Activated naive CD4-positive, alpha-beta T cell treated with anti-CD3 and anti-CD28 coated beads, Interleukin-2, amount 50 U/mL, for 72 hours (primary cell): ENCODE results near the gene RYR2. TPM values are rescaled to one million over a fixed set of nuclear protein-coding genes. Genes with fewer than 3 reads are reported as not detected.

Experiments
- ATAC-seq, 2 donors: fragments of 150-1000 bp; cut with Tn5 transposase; 2 replicates each; pipeline ENCODE4 v1.10.0; 2021; ENCODE audit warnings: mild to moderate bottlenecking in 2 of 2, moderate library complexity in 2 of 2
- DNase-seq, 2 donors: peaks; one replicate each; pipeline ENCODE4 v3.0.0; 2021 to 2022; ENCODE audit warnings: low spot score in 2 of 2
- H3K27ac Mint-ChIP-seq, 2 donors: one replicate each; pipeline ENCODE4 v1.8.0; 2022; ENCODE audit warnings: mild to moderate bottlenecking in 2 of 2, mixed read lengths in 2 of 2
- H3K36me3 Mint-ChIP-seq, 2 donors: one replicate each; pipeline ENCODE4 v1.8.0; 2022; ENCODE audit warnings: mixed read lengths in 2 of 2
- H3K9me3 Mint-ChIP-seq, 2 donors: one replicate each; pipeline ENCODE4 v1.8.0; 2022; ENCODE audit warnings: mixed read lengths in 2 of 2
- total RNA-seq, 2 donors: library from RNA; stranded (reverse); gene quantifications; one replicate each; pipeline ENCODE4 v1.2.3, GENCODE V29; 2022

Gene RYR2
- not detected for total RNA-seq

- DNase-seq (peak in 1 of 2 donors; percentile 24), ATAC-seq (peak in 1 of 2 donors; percentile 76)
- Mint-ChIP-seq H3K36me3 (peaks cover 5 to 6% of the 10 kb centered on the region in 2 donors), H3K9me3 (no peaks in the 10 kb centered on the region), H3K27ac (peak within 1 kb of the TSS in 1 of 2 donors; percentile 32)
Measured at GRCh38 chr1:237041795-237042525, at the start of gene RYR2. Gene RYR2 (plus strand): TSS chr1:237042184. CDS start chr1:237042522, 338 bp downstream.

GRCh38 chr1:236992449-236992848, 49.5 kb upstream of the RYR2 start:
- Mint-ChIP-seq H3K27ac (no peak overlapping the region), H3K9me3 (peaks cover 13 to 16% of the 10 kb centered on the region in 2 donors)
- no peak for ATAC-seq

GRCh38 chr1:236994450-236994849, 47.5 kb upstream of the RYR2 start:
- H3K27ac Mint-ChIP-seq: no peak overlapping the region
- no peak for ATAC-seq

More at GRCh38 chr1:236992449-236992848, 49.5 kb upstream of the RYR2 start:
- DNase-seq: no peak
- H3K36me3 Mint-ChIP-seq: peaks cover 0 to 5% of the 10 kb centered on the region in 2 donors

GRCh38 chr1:236997361-236997760, 44.6 kb upstream of the RYR2 start:
- H3K36me3 Mint-ChIP-seq: no peaks in the 10 kb centered on the region
- no peak for ATAC-seq

More at GRCh38 chr1:236994450-236994849, 47.5 kb upstream of the RYR2 start:
- DNase-seq: no peak
- Mint-ChIP-seq H3K9me3 (peaks cover 10 to 13% of the 10 kb centered on the region in 2 donors), H3K36me3 (peaks cover 0 to 5% of the 10 kb centered on the region in 2 donors)

GRCh38 chr1:236997882-236998281, 44.1 kb upstream of the RYR2 start:
- no peak overlapping the region for H3K27ac Mint-ChIP-seq
- ATAC-seq (no peak), DNase-seq (no peak)
- H3K36me3 Mint-ChIP-seq: no peaks in the 10 kb centered on the region
- no peaks in the 10 kb centered on the region for H3K9me3 Mint-ChIP-seq

More at GRCh38 chr1:236997361-236997760, 44.6 kb upstream of the RYR2 start:
- no peak for DNase-seq
- H3K9me3 Mint-ChIP-seq: no peaks in the 10 kb centered on the region
- no peak overlapping the region for H3K27ac Mint-ChIP-seq

GRCh38 chr1:236998546-236998945, 43.4 kb upstream of the RYR2 start:
- ATAC-seq (no peak), DNase-seq (no peak)
- Mint-ChIP-seq H3K9me3 (no peaks in the 10 kb centered on the region), H3K36me3 (no peaks in the 10 kb centered on the region), H3K27ac (no peak overlapping the region)

- DNase-seq: no peak
- H3K9me3 Mint-ChIP-seq: no peaks in the 10 kb centered on the region
- H3K36me3 Mint-ChIP-seq: no peaks in the 10 kb centered on the region
- H3K27ac Mint-ChIP-seq: no peak overlapping the region
- no peak for ATAC-seq
Measured at GRCh38 chr1:237000191-237000590, 41.8 kb upstream of the RYR2 start.

- DNase-seq (no peak), ATAC-seq (no peak)
- Mint-ChIP-seq H3K27ac (no peak overlapping the region), H3K9me3 (no peaks in the 10 kb centered on the region), H3K36me3 (no peaks in the 10 kb centered on the region)
Measured at GRCh38 chr1:237003516-237003915, 38.5 kb upstream of the RYR2 start.

GRCh38 chr1:237004116-237004515, 37.9 kb upstream of the RYR2 start, which contains the start of gene MT1HL1:
Gene MT1HL1 (minus strand): TSS chr1:237004441. CDS start chr1:237004372, 69 bp downstream.
- Mint-ChIP-seq H3K9me3 (no peaks in the 10 kb centered on the region), H3K36me3 (no peaks in the 10 kb centered on the region), H3K27ac (no peak within 1 kb of the TSS)
- no peak for ATAC-seq
- DNase-seq: no peak

GRCh38 chr1:237005674-237006073, 36.3 kb upstream of the RYR2 start:
- ATAC-seq: no peak
- no peak overlapping the region for H3K27ac Mint-ChIP-seq
- no peaks in the 10 kb centered on the region for H3K9me3 Mint-ChIP-seq
- DNase-seq: no peak
- H3K36me3 Mint-ChIP-seq: no peaks in the 10 kb centered on the region

GRCh38 chr1:237007147-237007881, 34.7 kb upstream of the RYR2 start:
- ATAC-seq: no peak
- H3K27ac Mint-ChIP-seq: no peak overlapping the region
- no peaks in the 10 kb centered on the region for H3K9me3 Mint-ChIP-seq
- H3K36me3 Mint-ChIP-seq: no peaks in the 10 kb centered on the region
- no peak for DNase-seq

GRCh38 chr1:237009611-237010010, 32.4 kb upstream of the RYR2 start:
- ATAC-seq: no peak

GRCh38 chr1:237011432-237011831, 30.6 kb upstream of the RYR2 start:
- DNase-seq: no peak
- H3K27ac Mint-ChIP-seq: no peak overlapping the region
- H3K9me3 Mint-ChIP-seq: no peaks in the 10 kb centered on the region
- ATAC-seq: no peak
- H3K36me3 Mint-ChIP-seq: no peaks in the 10 kb centered on the region

More at GRCh38 chr1:237009611-237010010, 32.4 kb upstream of the RYR2 start:
- no peak for DNase-seq
- Mint-ChIP-seq H3K9me3 (no peaks in the 10 kb centered on the region), H3K27ac (no peak overlapping the region), H3K36me3 (no peaks in the 10 kb centered on the region)

- no peaks in the 10 kb centered on the region for H3K9me3 Mint-ChIP-seq
- no peak for DNase-seq
- H3K27ac Mint-ChIP-seq: no peak overlapping the region
- no peaks in the 10 kb centered on the region for H3K36me3 Mint-ChIP-seq
- no peak for ATAC-seq
Measured at GRCh38 chr1:237012361-237012760, 29.6 kb upstream of the RYR2 start.

- H3K36me3 Mint-ChIP-seq: no peaks in the 10 kb centered on the region
- DNase-seq (no peak), ATAC-seq (no peak)
- H3K9me3 Mint-ChIP-seq: no peaks in the 10 kb centered on the region
- H3K27ac Mint-ChIP-seq: no peak overlapping the region
Measured at GRCh38 chr1:237012788-237013383, 29.1 kb upstream of the RYR2 start.

GRCh38 chr1:237013608-237014007, 28.4 kb upstream of the RYR2 start:
- Mint-ChIP-seq H3K9me3 (no peaks in the 10 kb centered on the region), H3K36me3 (no peaks in the 10 kb centered on the region), H3K27ac (no peak overlapping the region)
- ATAC-seq: no peak
- DNase-seq: no peak

GRCh38 chr1:237016626-237017025, 25.4 kb upstream of the RYR2 start:
- DNase-seq: no peak
- no peaks in the 10 kb centered on the region for H3K36me3 Mint-ChIP-seq
- no peak overlapping the region for H3K27ac Mint-ChIP-seq
- H3K9me3 Mint-ChIP-seq: no peaks in the 10 kb centered on the region
- no peak for ATAC-seq
